Right renal cortex interstitium (tissue), 3 donors: ENCODE results near the gene MEIS3. TPM values are rescaled to one million over a fixed set of nuclear protein-coding genes. Genes with fewer than 3 reads are reported as not detected.
A peak's percentile ranks its signal among the peaks of the same experiment; 100 is the strongest.
"Not testable (repeated sequence)": the region's sequence is repeated elsewhere in the genome, so short reads cannot be mapped to it uniquely, and the experiment has no call there.

Experiments used
- DNase-seq, 3 donors: peaks; one replicate each; pipeline ENCODE4 v3.0.0-alpha.2; 2013; ENCODE audit warnings: low read depth in 3 of 3, low spot score in 2 of 3
- polyA plus RNA-seq, 3 donors: library from polyadenylated mRNA; unstranded; fragments of 120-200 nt; gene quantifications; one replicate each; pipeline ENCODE4 v1.2.1, GENCODE V29; 2013; ENCODE audit not compliant: insufficient read length in 3 of 3

Gene MEIS3
- polyA plus RNA-seq, 3 donors, result 15.3 to 19.2 (median 17.9) TPM

DNA sequence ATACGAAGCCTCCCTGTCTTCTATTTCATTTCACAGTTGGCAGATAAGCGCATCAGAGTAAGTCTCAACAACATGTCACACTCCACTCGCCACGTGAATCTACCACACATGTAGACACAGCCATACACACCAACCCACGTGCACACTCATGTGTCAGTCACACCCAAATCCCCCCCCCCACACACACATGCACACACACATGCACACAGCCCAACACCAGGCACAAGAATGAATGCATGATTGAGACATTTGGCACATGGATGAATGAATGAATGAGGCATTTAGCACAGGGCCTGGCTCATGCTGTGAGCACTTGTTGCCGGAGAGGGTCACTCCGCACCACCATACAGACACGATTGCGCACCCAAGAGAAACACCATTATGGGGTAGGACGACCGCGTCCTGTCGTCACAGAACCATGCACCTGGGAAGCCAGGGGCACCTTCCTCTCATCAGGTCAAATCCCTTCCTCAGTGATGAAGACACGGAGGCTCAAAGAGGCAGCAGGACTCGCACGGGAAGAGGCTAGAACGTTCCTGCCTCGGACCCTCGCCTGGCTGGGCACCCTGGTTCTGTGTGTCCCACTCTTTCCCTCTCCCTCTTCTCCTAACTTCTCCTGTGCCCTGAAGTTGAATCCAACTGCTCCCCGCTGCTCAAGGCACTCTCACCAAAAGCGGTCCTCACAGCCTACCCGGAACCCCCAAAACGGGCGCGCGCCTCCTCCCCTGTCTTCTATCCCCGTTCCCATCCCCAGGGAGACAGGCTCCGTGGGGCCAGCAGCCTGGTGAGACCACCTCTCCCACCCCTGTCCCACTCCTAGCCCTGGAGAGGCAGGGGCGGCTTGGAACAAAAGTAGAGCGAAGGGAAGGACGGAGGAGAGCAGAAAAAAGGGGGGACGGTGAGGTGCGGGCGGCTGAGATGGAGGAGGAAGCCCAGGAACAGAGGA lies 1.3 kb downstream of the MEIS3 start:
- no peak for DNase-seq

DNA sequence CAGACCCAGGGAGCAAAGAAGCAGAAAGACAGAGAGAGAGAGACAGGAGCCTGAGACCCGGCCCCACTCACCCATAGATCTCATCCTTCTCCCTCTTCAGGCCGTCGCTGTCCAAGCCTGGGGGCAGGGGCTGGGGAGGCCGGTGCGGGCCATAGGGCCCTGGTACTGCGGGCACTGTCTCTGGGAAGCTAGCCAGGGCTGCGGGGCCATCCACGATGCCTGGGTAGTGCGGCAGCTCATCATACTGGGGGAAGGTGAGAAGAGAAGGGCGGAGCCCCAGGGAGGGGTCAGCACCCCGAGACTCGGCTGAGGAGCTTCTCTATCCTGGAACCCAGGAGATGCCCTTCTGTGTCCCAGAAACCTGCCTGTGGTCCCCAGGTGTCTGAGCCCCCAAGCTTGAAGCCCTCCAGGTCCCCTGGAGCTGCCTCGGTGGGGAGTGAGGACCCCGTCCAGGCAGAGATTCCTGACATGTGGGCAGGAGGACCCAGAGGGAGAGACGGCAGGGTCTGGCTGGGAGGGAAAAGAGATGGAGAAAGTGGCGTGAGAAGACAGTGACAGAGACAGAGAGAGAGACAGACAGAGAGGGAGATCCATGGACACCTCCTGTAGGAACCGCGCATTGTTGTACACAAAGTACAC lies 2.1 kb downstream of the MEIS3 start:
- no peak for DNase-seq

DNA sequence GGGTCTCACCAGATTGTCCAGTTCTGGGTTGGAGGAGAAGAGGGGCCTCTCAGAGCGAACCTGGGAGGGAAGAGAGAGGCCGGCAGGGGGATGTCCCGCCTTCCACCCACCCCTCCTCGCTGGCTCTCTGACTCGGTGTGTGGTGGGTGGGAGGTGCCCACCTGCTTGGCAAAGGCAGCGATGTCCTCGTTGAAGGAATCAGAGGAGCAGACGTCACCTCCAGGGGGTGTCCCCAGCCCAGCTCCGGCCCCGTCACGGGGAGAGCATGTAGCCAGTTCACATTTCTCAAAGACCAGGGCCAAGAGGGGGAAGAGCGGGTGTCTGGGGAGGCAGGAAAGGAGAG lies 2.7 kb downstream of the MEIS3 start:
- DNase-seq, result no peak

DNA sequence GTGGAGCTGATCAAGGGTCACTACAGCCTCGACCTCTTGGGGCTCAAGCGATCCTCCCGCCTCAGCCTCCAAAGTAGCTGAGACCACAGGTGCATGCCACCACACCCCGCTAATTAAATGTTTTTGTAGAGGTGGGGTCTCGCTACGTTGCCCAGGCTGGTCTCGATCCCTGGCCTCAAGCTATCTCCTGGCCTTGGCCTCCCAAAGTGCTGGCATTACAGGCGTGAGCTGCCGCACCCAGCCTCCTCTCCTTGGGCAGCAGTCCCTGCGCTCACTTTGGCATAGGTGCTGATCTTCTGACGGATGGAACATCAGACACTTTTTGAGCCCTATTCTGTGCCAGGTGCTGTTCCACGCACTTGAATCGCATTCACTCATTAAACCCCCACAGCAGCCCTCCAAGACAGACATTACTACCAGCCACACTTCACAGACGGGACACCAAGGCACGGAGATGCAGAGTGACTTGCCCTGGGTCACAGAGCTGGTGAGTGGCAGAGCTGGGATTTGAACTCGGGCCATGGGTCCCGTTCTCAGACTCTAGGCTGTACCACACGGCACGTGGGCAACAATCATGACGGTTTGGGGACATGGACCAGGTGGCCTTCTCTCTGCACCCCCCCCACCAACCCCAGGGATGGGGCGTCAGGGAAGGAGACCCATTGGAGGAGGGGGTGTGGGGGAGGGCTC lies 3.2 kb downstream of the MEIS3 start:
- no peak for DNase-seq

DNA sequence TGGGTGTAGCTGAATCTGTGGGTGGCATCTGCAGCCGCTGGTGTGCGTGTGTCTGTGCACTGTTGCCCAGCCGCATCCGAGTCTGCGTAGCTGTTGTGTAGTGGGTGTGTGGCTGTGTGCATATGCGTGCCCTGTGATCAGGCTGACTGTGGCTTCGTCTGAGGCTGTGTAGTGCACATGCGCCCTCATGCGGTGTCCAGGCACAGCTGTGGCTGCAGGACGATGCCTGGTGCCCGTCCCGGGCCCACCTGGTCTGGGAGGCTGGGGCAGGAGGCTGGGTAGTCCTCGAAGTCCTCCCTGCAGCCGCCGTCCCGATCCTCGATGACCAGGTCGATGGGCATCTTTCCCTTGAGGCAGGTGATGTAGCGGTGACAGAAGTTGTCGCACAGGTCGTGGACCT lies 4.9 kb downstream of the MEIS3 start:
- no peak for DNase-seq

DNA sequence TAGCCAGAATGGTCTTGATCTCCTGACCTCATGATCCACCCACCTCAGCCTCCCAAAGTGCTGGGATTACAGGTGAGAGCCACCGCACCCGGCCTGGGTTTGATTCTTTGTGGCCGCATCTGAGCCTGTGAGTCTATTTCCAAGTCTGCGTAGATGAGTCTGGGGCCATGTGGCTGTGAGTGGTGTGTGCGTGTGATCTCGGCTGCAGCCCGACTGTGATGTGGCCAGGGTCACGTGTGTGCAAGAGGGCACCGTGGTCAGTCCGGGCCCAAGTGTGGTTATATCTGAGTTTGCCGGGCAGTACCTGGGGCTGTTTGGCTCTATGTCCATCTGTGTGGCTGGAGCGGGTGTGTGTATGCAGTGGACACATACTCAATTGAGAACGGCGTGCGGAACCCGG lies 5.4 kb downstream of the MEIS3 start:
- no peak for DNase-seq

DNA sequence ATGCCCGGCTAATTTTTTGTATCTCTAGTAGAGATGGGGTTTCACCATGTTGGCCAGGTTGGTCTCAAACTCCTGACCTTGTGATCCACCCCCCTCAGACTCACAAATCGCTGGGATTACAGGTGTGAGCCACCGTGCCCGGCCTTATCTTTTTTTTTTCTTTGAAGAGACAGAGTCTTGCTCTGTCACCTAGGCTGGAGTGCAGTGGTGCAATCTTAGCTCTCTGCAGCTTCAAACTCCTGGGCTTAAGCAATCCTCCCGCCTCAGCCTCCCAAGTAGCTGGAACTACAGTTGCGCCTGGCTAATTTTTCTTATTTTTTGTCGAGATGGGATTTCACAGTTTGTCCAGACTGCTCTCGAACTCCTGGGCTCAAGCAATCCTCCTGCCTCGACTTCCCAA lies 7.6 kb downstream of the MEIS3 start:
- DNase-seq, result not testable (repeated sequence)

DNA sequence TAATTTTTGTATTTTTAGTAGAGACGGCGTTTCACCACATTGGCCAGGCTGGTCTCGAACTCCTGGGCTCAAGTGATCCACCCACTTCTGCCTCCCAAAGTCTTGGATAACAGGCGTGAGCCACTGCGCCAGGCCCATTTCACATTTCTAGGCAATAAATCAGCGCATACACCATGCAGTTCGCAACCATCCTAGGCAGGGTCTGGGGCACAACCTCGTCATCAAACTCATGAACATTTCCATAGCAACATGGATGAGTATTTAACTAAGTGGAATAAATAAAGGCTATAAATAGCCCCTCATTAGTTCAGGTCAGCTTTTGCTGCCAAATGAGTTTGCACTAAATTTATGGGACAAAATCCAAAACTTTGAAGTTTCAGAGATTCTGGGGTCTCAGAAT lies 8.2 kb downstream of the MEIS3 start:
- DNase-seq, result no peak

DNA sequence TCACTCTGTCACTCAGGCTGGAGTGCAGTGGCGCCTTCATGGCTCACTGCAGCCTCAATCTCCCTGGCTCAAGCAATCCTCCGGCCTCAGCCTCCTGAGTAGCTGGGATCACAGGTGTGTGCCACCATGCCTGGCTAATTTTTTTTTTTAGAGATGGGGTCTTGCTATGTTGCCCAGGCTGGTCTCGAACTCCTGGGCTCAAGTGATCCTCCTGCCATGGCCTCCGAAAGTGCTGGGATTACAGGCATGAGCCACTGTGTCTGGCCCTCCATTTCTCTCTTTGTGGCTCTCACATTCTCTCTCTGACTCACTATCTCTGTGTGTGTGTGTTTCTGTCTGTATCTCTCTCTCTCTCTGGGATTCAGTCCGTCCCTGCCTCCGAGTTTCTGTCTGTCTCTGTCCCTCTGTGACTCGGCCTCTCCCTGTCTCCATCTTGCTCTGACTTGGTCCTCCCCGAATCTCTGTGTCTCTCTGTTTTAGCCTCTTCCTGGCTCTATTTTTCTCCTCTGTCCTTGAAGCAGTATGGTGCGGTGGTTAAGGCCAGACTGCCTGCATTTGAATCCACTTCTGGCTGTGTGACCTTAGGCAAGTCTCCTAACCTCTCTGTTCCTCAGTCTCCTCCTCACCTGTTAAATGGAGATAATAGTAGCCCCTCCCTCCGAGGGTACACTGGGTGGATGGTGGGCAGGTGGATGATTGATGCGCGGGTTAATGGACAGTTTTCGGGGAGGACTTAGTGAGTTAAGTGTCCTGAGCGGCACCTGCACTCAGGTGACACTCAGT lies 11.0 kb downstream of the MEIS3 start:
- no peak for DNase-seq

DNA sequence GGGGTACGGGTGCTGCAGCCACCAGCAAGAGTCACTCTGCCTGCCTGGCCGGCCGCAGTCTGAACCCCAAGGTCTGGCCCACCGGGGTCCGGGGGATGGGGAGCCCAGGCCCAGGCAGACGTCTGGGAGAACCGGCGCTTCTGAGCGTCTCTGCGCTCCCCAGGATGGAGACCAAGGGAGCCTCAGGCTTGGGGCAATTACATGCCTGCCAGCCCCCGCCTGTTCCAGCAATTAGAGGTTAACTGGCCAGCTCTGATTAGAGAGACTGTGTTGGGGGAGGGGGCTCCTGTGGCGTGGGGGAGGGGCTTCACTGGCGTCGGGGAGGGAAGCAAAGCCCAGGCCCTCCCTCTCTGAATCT lies 11.9 kb downstream of the MEIS3 start:
- no peak for DNase-seq

DNA sequence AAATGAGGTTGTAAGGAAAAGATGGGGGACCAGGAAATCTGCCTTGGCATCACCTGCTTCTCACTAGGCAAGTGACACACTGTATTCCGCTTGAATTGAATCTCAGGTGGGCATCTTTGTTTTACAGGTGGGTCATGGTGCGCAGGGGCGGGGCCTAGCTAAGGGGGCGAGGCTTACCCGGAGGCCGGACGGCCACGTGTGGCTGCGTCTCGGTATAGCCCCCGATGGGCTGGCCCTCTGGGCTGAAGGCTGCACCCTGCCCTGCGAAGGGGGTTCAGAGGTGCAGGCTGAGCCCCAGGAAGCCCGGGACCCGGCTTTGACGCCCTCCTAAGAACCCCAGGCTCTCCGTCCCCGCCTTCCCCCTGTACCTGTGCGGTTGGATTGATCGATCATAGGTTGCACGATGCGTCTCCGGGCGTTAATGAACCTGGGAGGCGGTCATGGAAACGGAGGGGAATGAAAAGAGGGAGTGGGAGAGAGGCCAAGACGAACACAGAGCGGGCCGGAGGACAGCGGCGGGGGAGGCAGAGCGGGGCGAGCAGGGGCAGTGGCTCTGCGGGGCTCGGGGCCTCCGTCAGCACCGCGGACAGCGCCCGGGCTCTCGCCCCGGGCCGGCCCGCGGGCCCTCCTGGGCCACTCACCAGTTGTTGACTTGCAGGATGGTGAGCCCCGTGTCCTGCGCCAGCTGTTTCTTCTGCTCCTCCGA lies 12.5 kb downstream of the MEIS3 start:
- DNase-seq, result no peak

DNA sequence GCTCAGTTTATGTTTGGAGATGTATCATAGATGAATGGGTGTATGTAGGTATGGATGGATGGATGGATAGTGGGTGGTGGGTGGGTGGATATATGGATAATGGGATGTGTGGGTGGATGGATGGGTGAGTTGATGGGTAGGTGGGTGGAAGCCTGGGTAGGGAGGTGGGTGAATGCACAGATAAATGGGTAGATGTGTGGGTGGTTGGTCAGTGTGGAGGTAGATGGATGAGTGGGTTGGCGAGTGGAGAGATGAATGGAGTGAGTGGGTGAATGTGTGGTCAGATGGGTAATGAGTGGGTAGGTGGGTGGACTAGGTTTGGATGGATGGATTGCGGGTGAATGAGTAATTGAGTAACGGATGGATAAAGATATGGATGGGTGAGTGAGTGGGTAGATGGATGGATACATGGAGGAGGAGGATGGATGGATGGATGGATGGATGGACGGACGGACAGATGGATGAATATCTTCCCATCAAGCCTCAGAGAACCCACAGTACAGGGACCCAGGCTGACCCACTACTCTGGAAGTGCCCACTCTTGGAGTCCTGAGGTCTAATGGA lies 13.4 kb downstream of the MEIS3 start:
- no peak for DNase-seq

DNA sequence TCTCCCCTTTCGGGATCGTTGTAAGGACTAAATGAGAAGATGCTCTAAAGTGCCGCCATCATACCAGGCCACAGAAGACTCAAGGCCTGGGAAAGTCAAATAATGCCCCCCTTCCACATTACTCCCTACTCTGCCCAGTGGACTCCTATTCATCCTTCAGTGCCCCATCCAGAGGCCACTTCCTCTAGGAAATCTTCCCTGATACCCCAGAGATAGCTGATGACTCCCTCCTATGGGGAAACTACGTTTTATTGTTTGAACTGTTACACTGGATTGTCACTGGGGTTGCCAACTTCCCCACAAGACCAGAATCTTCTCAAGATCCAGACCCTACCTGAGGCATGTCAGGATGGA lies 14.2 kb downstream of the MEIS3 start:
- DNase-seq, result no peak

DNA sequence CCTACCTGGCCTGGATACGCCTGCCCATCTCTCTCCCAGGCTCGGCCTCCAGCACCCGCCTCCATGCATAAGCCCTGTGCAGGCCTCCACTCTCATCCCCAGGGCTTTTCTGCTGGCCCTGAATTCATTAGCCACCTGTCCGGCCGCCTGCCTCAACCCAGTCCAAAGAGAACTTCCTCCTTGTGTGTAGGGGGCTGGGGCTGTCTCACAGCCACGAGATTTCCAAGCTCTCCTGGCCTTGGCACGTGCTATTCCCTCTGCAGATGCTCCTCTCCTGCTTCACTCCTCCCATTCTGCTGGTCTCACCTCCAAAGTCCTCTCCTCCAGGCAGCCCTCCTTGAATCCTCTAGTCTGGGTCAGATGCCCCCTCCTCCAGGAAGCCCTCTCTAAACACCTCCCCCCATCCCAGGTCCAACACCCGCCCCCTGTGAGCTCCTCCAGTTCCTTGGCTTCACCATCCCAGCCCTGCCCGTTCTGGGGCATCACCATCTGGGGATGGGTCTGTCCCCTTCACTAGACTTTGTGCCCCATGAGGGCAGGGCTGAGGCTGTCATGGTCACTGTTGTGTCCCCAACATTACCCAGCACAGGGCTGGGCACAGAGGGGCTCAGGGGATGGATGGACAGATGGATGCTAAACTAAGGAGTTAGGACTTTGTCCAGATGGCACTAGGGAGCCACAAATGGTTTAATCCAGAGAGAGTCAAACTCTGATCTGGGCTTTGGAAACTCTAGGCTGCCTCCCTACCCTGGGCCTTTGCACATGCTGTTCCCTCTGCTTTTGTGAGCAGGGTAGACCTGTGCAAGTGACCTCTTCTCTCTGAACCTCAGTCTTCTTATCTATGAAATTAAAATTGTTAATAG lies 14.8 kb downstream of the MEIS3 start:
- no peak for DNase-seq

DNA sequence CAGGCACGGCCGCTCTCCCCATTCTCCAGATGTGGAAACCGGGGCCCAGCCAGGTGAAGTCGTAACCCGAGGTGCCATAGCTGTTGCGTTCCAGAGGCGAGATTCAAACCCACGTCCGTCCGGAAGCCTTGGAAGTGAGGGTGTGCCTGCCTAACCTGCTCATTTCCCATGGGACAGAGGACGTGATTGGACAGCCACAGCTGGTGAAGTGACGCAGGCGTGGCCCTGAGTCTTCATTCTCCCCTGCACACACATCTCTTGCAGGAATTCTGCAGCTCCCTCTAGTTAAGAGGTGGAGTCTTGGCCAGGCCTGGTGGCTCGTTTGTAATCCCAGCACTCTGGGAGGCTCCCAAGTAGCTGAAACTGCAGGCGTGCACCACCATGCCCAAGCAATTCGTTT lies 16.8 kb downstream of the MEIS3 start:
- DNase-seq, result no peak

DNA sequence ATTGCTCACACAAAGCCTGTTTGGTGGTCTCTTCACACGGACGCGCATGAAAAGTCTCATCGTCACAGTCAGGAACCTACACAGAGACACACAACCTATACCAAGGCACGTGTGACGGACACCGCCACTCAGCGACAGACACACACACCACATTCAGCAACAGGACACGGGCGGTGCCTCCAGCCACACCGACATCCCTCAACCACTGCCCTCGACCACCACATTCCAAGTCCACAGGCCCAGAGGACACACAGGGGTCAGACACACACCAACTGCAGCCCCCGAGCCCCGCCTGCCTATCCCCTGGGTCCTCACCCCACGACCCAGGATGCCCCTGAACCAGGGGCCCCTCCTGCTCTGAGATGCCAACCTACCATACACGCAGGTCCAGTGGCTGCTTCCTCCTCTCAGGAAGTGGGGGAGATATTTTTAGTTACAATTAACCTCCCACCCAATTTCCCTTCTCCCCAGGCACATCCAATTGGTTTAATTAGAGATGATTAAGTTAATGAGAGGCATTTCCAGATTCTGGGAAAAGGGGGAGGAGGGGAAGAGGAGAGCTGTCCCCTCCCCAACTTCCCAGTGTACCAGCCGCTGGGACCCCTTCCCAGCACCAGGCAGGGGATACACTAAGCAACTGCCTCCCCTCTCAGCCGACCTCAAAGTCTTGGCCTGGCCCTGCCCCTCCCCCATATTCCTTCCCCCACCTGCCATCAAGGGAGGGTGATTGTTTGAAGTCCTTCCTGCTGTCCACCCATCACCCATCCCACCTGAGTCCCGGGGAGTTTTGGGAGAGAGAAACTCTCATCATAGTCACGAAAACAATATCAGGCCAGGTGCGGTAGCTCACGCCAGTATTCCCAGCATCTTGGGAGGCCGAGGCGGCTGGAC lies 20.4 kb downstream of the MEIS3 start:
- DNase-seq, result no peak

DNA sequence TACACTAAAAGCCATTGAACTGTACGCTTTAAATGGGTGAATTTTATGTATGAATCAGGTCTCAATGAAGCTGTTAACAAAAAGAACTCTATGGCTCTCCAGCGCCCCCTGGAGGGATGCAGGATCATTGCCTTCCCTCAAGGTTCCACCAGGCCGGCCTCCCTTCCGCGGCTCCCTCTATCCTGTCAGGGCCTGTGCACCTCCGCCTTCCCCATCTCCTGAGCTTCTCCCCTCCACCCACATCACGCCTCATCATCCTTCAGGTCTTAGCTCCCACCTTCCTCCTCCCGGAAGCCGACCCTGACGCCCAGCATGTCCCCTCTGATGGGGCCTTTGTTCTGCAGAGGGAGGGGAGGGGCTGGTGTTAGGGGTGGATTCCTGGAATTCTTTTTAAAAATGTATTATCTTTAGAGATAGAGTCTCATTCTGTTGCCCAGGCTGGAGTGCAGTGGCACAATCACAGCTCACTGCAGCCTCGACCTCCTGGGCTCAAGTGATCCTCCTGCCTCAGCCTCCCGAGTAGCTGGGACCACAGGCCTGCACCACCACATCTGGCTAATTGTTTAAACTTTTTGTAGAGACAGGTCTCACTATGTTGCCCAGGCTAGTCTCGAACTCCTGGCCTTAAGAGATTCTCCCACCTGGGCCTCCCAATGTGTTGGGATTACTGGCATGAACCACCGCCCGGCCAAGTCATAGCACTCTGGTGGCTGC lies 27.7 kb downstream of the MEIS3 start:
- DNase-seq, result peak; percentile 7 to 33 (median 21)
